AG08395 (cell line): Measurements from ENCODE around the gene PEMT.

Experiments used
- DNase-seq: peaks from one replicate; pipeline ENCODE4 v3.0.0; 2012; ENCODE audit warnings: mixed read lengths, low spot score

PEMT gene

DNA sequence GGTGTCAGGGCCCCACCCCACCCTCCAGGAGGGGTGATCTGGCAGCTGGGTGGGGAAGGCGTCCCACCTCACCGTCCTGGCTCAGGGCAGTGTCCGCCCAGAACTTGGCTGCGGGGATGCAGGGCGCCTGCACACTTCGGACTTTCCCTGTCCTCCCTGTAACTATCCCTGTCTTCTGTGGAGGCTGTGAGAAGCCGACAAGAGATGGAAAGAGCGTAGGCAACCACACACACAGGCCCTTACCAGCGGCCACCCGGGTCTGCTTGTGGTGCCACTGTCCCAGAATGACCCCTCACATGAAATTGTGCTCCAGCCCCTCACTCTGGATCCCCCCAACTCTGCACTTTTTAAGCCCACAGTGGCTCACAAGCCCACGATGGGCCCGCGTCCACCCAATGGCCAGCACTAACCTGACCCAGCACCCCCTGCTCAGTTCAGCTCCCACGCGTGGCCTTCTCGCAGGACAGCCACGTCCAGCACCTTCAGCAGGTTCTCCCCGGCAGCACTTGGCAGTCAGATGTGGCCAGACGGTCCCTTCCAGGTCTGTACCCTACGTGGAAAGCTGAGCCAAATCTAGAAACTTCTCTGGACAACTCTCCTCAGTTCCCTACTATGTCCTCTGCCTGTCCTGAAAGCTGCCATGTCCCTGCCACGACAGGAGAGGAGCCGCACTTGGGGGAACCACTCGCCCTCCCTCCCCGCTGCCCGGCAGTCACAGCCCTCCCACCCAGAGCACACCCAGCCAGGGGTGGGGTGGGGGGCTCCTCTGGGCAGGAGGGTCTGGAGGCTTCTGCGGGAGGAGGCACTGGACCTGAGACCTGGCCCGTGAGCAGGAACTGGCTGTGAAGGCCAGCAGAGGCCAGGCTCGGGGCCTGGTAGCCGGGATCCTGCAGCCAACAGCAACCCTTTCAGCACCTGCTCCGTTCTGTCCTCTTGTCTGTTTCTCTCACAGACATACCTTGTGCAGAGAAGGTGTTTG, 38.0 kb downstream of the PEMT start:
- DNase-seq, result no peak

DNA sequence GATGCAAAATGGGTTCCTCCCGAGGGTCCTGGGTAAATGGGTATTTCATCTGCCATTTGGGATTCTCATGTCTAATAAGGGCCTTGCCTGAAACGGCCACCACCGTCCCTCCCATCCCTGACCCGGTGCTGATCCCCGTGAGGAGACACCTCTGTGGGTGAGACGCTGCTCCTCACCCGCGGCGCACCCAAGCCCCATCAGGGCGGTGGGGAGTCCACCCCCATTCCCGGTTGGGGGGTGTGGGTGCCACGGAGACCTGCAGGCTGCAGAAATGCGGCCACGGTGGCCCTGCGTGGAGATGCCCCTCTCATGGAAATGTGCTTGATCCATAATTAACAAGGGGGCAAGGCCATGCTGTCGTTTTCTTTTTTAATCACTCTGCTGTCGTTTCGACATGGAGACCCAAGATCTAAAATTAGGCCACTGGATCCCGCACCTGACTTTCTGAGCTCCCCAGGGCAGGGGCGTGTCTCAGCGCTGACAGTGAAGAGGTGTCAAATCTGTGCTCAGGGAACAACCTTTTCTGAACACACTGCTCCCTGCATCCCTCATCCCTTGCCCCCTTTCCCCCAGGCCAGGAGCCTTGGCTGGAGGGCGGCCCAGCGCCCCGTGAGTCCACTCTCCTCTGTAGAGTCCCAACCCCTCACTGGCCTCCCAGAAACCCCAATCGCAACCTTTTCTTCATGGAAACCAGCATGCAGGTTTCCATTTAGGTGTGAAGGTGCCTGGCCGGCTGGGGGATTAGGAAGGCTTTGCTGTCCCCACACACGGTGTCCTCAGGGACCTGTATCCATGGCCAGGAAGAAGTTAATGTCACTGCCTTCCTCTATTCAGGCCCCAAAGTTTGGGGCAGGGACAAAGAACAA, 38.9 kb downstream of the PEMT start:
- no peak for DNase-seq

DNA sequence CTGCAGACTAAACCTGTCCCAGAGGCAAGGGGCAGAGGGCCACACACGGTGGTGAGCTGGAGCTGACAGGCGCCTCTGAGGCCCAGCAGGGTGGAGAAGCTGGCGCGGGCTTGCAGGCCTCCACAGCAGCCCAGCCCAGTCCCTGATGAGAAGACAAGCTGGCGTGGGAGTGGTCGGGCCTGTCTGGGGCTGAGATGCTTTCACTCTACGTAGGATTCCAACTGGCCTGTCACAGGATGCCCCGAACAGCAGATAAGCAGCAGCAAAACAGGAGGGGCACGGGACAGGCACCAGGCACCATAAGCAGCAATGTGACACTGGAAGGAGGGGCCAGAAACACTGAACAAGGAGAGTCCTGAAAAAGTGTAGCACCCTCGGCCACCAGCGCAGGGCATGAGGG, 40.1 kb downstream of the PEMT start:
- peak; percentile 35 for DNase-seq

DNA sequence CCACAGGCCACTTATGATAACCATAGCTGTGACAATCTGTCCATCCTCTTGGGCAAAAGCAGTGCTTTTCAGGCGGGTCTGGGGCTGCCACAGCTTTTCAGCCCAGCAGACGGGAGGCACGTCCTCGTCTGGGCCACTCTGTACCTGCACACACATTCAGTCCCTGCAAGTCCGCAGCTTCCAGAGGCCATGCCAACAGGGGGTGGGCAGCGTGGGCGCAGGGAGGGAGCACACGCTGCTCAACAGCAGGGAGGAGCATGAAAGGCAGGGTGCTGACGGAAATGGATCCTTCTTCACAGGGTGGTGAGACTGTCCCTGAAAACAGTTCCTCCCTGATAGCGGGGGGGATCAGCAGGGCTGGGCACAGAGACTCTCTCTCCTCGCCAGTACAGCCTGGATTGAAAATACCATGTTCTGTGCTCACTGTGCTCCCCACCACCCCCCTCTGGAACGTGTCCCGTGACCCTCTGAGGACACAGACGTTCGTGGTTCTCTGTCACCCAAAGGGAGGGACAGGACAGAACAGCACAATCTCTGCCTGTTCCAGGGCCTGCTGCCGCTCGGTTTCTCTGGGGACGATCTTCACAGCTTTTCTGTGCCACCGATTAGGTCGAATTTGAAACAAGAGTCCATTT, 41.7 kb downstream of the PEMT start:
- no peak for DNase-seq

DNA sequence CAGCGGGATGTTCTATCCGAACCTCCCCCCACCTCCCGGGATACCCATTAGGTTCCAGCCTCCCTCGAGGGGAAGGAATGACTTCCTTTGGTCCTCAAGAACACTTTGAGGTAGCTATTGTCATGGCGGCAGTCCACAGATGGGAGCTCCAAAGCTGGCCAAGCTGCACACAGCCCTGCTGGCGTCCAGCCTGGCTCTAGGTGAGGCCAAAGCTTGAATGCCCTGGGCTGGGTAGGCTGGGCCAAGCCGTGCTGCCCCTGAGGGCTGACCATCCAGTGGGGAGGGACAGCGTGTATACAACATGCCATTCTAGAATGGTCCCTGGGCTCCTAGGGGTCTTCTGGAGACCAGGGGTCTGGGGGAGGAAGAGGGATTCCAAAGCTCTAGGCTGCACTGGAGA, 43.5 kb downstream of the PEMT start:
- no peak for DNase-seq

DNA sequence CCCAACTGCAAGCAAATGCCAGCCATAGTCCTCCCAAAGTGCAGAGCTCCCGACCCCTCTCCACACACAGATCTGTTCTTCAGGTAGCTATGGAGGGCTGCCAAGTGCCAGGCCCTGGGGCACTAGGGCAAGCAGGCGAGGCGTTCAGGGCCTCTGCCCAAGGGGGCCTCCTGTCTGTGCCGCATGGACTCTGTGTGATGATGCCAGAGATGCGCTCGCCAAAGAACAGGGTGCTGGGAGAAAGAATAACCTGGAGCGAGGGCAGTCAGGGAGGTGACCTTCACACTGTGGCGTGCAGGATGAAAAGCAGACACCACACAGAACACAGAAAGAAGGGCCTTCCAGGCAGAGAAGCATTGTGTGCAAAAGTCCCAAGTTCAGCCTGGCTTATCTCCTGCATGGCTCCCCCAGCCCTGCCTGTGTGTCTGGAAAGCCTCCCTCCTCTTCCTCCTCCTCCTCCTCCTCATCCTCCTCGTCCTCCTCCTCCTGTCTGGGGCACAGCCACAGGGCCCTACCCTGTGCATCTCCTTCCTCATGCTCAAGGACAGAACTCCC, 44.2 kb downstream of the PEMT start:
- DNase-seq, result no peak

DNA sequence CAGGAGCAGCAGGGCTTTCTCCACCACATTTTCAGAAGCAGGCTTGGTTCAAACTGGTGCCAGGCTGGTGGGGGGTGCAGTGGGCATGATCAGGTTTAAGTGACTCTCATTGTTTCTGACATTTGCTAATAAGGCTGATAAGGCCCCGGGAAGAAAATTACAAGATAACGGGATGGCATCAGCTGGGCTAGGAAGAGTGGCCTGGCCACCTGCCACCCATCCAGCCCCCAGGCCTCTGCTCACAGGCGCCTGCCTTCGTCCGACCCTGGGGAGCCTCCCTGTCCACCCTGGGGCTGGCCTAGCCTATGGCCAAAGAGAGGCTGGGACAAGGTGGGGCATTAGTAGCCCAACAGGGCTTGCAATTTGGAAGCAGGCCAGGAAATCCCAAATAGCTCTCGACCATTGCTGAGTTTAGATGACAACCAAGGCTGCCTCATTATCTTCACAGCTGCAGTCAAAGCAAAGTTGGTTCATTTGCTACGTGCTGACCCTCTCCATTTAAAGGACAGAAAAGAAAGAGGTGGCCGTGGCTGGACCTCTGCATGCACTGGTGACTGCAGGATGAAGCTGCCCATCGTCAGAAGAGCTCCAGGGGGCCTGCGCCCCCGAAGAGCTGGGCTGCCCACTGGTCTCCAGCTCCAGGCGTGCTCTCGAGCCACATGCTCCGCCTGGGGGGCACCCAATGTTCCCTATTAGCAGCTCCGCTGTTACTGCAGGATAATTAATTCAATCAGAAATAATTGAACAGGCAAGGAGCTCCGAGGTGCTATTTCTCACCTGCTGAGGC, 44.9 kb downstream of the PEMT start:
- DNase-seq, result no peak

DNA sequence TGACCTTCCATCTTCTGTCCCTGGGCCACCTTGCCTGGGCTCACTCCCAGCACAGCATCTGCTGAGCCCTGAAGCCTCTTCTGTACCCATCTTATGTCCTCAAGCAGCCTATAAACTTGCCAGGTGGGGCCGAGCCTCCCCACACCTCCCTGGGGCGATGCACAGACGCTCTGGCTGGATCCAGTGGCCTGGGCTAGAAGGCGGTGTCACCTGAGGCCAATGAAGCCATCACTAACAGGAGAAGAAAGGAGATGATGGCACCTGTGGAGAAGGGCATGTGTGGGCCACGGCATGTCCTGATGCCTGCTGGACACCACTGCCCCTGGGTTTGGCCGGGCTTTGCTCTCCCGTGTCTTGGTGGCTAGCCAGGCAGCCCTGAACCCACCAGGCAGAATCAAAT, 45.5 kb downstream of the PEMT start:
- no peak for DNase-seq

DNA sequence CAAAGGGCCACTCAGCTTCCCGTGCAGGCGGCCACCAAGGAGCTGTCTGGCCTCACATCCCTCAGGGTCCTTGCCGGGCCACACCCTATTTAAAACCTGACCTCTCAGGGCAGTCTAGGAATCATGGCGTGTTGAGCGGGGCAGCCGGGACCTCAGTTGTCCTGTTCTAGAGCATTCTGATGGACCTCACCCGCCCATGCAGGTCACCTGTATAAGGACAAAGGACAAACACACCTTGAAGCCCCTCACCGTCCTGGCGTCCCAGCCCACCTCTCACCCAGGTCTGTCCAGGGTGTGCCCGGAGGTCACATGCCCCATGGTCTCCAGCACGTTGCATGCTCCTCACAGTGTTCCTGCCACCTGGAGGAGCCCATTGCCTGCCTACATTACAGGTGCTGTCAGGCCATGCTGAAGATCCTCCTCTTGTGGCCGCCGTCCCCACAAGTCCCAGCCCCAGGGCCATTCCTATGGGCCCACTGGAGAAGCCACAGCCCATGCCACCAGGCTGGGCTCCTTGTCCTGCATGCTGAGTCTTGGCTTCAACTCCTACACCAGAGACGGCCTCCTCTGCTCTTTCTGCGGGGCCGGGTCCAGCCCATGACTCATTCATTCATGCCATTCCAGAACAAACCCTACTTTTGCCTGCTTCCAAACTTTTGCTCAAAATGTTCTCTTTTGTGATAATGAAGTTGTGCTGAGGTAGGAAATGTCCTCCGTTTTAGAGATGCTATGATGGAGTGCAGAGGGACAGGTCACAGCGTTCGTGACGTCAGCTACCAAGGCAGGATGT, 46.3 kb downstream of the PEMT start:
- DNase-seq, result peak; percentile 87

DNA sequence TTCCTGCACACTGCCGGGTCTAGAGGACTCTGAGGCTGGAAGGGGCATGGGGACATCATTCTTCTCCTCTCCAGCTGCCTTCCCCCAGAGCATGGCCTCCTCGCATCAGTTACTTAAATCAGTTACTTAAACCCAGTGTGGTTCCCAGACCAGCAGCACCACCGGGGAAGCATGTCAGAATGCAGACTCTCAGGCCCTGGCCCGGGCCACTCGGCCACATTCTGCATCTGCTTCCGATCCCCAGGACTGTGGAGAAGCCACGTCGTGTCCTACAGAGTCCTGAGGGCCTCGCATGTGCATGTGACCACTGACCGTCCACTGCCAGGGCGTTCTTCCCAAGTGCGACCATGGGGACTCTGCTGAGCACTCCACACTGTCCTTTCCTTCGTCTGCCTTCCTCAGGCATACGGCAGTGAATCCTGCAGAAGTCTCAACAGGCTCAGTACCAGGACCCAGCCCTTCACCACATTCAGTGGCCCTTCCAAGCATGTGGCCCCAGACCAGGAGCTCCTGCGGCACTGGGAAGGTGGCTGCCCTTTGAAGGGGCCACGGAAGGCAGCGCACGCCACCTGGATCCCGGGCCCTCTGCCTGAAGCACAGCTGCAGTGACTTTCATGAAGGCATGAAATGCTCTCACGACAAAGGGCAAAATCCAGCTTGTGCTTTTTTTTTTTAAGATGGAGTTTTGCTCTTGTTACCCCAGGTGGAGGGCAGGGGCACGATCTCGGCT, 48.4 kb downstream of the PEMT start:
- no peak for DNase-seq

DNA sequence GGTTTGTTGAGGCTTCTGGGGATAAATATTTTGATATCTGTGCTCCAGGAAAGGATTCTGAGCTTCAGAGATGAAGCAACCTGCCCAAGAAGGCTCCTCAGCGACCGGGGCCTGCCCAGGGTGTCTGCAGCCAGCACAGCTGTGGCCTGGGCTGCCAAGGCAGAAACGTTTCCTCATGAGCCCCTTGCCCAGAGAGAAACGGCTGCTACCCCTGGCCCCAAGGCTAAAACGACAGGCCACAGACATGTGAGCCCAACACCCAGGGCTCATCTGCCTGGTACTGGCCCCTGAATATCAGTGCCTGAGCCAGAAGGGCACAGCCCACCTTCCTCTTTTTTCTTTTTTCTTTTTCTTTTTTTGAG, 49.9 kb downstream of the PEMT start:
- no peak for DNase-seq

DNA sequence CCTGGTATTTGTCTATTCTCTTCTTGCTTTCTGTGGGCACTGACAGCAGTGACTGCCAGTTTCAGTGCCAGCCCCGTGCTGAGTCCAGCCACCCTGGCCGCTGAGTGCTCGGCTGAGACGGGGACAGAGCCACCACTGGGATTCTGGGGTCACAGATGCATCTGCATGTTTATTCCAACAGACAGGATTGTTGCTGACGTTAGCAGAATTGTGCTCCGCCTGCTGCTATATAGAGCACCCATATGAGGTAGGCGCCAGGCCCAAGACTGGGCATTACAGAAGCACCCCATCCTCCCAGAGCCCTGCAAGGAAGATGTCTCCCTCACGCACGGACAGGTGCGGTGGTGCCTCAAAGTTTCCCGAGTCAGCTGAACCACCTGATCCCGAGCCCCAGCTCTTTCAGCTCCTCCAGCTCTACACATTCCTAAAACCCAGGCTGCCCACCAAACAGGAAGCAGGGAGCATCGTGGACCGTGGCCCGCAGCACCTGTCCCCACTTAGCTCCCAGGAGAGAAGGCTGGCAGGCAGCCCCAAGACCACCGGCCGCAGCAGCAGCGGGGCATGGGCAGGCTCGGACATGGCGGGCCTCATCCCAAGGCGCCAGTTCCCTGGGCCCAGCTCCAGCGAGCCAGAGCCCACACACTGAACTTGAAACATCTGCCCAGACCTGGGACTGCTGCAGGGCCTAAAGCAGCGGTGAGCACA, 50.4 kb downstream of the PEMT start:
- no peak for DNase-seq

DNA sequence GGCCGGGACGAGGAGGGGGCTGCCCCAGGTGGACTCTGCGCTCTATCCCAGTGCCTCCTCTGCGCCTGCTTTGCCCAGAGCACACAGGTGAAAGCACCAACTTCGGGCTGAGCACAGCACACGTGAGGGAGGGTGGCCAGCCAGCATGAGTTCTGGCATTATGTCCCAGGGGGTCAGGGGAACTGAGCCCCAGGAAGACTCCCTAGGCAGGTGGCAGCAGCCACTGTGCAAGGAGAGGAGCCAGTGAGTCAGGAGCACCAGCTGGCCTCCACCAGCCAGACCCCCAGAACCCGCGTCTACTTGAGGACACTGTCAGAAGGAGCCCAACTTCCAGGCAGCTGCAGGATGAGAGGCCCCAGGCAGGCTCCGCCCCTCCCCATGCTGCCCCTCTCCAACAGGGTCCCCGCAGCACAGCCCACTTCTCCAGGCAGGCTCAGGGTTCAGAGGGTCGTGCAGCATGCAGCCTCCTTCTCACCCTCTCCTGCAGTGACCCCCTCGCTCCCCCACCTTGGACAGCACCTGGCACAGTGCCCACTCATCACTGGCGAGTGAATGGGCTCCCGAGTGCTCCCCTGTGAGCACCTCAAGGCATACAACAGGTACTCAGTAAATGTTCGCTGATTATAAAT, 51.1 kb downstream of the PEMT start:
- DNase-seq, result no peak

DNA sequence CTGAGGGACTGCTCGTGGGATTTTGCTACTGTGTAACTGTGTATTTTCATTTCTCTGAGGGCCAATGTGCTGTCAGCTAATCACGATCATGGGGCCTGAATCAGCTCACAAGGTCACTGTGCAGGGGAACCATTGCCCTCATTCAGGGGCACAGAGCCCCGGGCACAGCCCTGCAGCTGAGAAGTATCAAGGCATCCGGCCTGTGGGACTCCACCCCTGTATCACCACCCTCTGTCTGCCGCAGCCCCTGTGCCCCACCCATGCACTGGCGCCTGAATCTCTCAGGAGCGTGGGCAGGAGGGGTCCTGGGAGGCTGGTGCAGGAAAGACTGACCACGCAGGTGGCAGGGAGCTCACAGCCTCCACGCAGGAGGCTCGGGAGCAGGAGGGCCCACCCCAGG, 51.9 kb downstream of the PEMT start:
- DNase-seq, result no peak

DNA sequence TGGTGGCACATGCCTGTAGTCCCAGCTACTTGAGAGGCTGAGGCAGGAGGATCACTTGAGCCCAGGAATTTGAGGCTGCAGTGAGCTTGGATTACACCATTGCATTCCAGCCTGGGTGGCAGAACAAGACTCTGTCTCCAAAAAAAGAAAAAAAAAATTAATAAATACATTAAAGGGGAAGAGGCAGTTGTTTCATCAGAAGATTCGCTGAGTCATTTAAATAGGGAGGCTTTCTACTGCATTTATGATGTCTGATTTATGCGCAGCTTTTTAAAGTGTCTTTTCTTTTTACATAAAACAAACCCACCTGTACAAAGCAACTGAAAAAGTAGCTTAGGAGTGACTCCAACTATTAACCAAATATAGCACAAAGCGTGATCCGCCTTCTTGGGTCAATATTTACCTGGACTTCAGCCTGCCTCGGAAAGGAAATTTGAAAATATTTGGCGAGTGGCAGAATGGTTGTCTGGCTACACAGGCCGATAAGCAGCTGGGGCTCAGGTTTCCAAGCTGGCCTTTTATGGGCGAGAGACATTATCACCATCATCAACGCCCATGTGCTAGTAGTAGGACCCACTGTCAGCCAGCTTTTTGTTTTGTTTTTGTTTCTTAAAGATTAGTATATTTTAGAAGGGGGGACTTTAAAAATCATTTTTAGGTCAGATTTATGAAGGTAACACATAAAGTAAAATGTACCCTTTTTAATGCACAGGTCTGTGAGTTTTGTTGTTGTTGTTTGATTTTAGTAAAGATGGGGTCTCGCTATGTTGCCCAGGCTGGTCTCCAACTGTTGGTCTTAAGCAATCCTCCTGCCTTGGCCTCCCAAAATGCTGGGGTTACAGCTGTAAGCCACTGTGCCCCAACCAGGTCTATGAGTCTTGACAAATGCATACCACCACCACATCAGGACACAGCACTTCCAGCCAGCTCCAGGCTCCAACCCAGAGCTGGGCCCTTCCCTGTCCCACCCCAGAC, 52.8 kb downstream of the PEMT start:
- DNase-seq, result no peak

DNA sequence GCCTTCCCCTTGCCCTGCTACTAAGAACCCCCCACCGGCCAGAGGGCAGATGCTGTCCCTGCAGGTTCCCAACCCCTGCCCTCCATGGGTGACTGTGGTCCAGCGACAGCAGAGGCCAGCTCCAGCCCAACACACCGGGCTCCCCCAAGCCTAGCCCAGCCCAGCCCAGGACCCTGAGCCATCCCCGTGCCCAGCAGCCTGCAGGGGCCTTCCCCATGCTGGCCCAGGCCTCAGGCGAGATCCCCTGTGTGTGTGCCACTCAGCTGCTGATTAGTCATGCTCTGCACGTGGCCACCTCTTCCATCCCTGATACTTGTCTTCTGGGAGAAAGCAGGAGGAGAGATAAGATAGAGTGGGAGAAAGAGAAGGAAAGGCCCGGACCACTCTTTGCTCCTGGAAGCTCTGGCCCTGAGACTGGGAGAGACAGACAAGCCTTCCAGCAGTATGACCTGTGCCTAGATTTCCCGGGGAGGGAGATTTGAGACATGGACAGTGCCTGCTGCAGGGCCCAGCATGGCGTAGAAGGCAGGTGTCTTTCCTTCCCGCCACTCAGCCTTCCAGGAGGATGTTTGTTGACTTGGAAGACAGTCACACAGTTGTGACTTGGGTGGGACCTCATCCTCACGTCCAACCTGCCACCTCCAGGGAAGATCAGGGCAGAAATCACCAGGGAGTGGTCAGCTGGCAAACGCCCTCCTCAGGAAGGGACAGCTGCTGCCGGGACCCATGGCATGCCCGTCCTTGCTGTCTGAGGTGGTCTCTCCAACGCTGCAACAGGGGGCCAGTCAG, 54.0 kb downstream of the PEMT start:
- DNase-seq, result no peak

DNA sequence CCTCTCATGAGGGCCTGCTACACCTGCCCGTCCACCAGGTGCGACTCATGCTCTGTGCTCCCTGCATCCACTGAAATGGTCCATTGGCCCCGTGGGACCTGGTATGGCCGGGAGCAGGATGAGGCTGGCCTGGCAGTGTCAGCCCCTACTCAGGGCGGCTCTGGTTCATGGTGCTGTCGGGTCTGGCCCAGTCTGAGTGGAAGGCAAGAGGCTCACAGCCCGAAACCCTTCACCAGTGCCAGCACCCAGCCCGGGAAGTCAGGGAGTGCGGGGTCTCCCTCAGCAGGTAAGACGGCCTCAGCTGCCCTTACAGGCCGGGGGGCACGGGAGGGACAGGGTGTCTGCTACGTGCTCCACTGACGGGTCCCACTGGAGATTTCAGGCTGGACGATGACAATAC, 54.8 kb downstream of the PEMT start:
- no peak for DNase-seq
